A673 (cell line): ENCODE measurements around the gene UMODL1. TPM values are rescaled to one million over a fixed set of nuclear protein-coding genes. Genes with fewer than 3 reads are reported as not detected.

ENCODE experiments used
- BruUV-seq: library from RNA; stranded (reverse); fragments of 400-500 nt; replicated peaks from 2 replicates; lab custom pipeline; 2021; lab: Mats Ljungman, UMichigan
- CTCF ChIA-PET: fragments of 300-600 bp; sonication (Branson Sonifier 250); formaldehyde crosslinking; loops from one replicate; lab custom pipeline; 2022; ENCODE audit warnings: antibody characterized with exemption; lab: Charles Lee
- POLR2A ChIA-PET: fragments of 300-600 bp; sonication (Branson Sonifier 250); formaldehyde crosslinking; loops from one replicate; lab custom pipeline; 2022; ENCODE audit warnings: antibody characterized with exemption; ENCODE audit not compliant: low non-redundant PET; lab: Charles Lee
- DNase-seq: peaks from one replicate; pipeline ENCODE4 v3.0.0-alpha.2; 2015; ENCODE audit warnings: low spot score
- H3K27ac ChIP-seq: fragments of 200-600 bp; sonication (generic); 2 replicates; pipeline ENCODE4 v1.5.1; 2016; ENCODE audit warnings: mixed run types, low read depth, mild to moderate bottlenecking, mixed read lengths, antibody characterized with exemption, low read length; ENCODE audit not compliant: poor library complexity, severe bottlenecking
- H3K27me3 ChIP-seq: fragments of 200-600 bp; sonication (generic); replicated peaks from 2 replicates; pipeline ENCODE4 v1.6.1; 2017; ENCODE audit warnings: mixed run types, low read depth, mild to moderate bottlenecking, mixed read lengths, antibody characterized with exemption, low read length; ENCODE audit not compliant: insufficient read depth, poor library complexity
- H3K36me3 ChIP-seq: fragments of 200-600 bp; sonication (generic); 2 replicates; pipeline ENCODE4 v1.6.1; 2016; ENCODE audit warnings: mixed run types, mild to moderate bottlenecking, mixed read lengths, antibody characterized with exemption, low read length; ENCODE audit not compliant: insufficient read depth, poor library complexity, severe bottlenecking
- H3K4me1 ChIP-seq: fragments of 200-600 bp; sonication (generic); 2 replicates; pipeline ENCODE4 v1.6.1; 2017; ENCODE audit warnings: mixed run types, mild to moderate bottlenecking, mixed read lengths, antibody characterized with exemption, low read length; ENCODE audit not compliant: insufficient read depth, poor library complexity, severe bottlenecking
- H3K4me3 ChIP-seq: fragments of 200-600 bp; sonication (generic); 2 replicates; pipeline ENCODE4 v1.5.1; 2016; ENCODE audit warnings: low read depth, mixed run types, mild to moderate bottlenecking, mixed read lengths, low read length; ENCODE audit not compliant: poor library complexity, severe bottlenecking
- H3K9me3 ChIP-seq: fragments of 200-600 bp; sonication (generic); 2 replicates; pipeline ENCODE4 v1.6.1; 2016; ENCODE audit warnings: mixed run types, low read depth, mild to moderate bottlenecking, mixed read lengths, antibody characterized with exemption, low read length; ENCODE audit not compliant: poor library complexity, severe bottlenecking
- EZH2 ChIP-seq: fragments of 200-600 bp; sonication (generic); IDR thresholded peaks from 2 replicates; pipeline ENCODE4 v1.6.1; 2017; ENCODE audit warnings: borderline replicate concordance, low read depth, mild to moderate bottlenecking, mixed read lengths, antibody characterized with exemption, low read length; ENCODE audit not compliant: poor library complexity, severe bottlenecking
- intact Hi-C: fragments of 100-400 bp; cut with micrococcal nuclease; formaldehyde crosslinking; loops from one replicate; pipeline ENCODE4 v1.10.0; 2022; ENCODE audit not compliant: unreplicated experiment
- total RNA-seq: library from RNA; stranded (reverse); gene quantifications from 2 replicates; pipeline ENCODE4 v1.2.3, GENCODE V29; 2021
- TF ChIP-seq, protein P1 (sequence below): fragments of 300-800, 200-600 bp; sonication (generic); conservative IDR thresholded peaks from 2 replicates; pipeline ENCODE4 v1.5.1; 2017; ENCODE audit warnings: low read depth, mild to moderate bottlenecking, antibody characterized with exemption, low read length, moderate library complexity, mixed read lengths

UMODL1 gene
- total RNA-seq, 1 experiment from 2014 or later, result not detected

DNA sequence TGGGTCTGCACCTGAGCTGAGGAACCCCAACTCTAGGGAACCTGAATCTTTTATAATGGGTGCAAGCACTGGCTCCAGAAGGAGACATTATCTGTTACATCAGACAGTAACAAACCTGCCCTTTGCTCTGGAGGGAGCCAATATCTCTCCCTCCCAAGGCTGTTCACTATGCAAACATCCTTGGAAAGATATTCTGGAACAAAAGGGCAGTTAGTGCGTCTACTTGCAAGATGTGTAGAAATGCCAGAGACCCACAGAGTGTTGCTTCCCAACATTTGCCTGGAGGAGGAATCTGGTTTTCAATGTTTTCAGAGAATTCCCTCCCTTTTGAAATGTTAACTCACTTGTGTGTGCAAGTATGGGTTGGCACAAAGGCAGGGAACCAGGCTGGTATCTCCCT lies 31.9 kb downstream of the UMODL1 start:
- no TSS peak for BruUV-seq
- CTCF ChIA-PET, result no interaction called here

DNA sequence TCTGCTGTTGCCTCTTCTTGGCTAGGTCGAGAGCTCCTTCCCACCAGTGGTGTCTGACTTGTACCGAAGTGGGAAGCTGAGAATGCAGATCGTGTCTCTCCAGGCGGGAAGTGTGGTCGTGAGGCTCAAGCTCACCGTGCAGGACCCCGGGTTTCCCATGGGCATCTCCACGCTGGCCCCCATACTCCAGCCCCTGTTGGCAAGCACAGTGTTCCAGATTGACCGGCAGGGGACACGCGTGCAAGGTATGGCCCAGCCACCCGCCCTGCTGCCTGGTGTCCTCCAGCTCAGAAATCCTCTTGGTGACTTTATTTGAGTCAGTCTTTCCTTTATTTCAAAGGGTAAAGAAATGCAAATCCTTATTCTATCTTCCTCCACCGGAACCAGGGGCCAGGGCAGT lies 32.7 kb downstream of the UMODL1 start:
- no peaks in the 10 kb centered on the region for H3K27me3 ChIP-seq
- H3K27ac ChIP-seq, result no peak overlapping the region
- H3K36me3 ChIP-seq, result no peaks in the 10 kb centered on the region
- ChIA-PET POLR2A (no interaction called here), CTCF (no interaction called here)
- H3K4me1 ChIP-seq, result no peaks in the 10 kb centered on the region
- intact Hi-C loops, result no loop called here
- no peak overlapping the region for H3K4me3 ChIP-seq
- TF ChIP-seq, protein P1, sequence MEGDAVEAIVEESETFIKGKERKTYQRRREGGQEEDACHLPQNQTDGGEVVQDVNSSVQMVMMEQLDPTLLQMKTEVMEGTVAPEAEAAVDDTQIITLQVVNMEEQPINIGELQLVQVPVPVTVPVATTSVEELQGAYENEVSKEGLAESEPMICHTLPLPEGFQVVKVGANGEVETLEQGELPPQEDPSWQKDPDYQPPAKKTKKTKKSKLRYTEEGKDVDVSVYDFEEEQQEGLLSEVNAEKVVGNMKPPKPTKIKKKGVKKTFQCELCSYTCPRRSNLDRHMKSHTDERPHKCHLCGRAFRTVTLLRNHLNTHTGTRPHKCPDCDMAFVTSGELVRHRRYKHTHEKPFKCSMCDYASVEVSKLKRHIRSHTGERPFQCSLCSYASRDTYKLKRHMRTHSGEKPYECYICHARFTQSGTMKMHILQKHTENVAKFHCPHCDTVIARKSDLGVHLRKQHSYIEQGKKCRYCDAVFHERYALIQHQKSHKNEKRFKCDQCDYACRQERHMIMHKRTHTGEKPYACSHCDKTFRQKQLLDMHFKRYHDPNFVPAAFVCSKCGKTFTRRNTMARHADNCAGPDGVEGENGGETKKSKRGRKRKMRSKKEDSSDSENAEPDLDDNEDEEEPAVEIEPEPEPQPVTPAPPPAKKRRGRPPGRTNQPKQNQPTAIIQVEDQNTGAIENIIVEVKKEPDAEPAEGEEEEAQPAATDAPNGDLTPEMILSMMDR, result no peak
- BruUV-seq, result no TSS peak
- DNase-seq, result no peak
- H3K9me3 ChIP-seq, result no peaks in the 10 kb centered on the region

More for the DNA sequence above, 31.9 kb downstream of the UMODL1 start:
- no peak for TF ChIP-seq EZH2
- TF ChIP-seq, protein P1, result no peak
- intact Hi-C loops, result no loop called here
- Histone ChIP-seq H3K9me3 (no peaks in the 10 kb centered on the region), H3K27ac (no peak overlapping the region), H3K27me3 (no peaks in the 10 kb centered on the region), H3K4me3 (no peak overlapping the region), H3K4me1 (peaks cover under 1% of the 10 kb centered on the region), H3K36me3 (no peaks in the 10 kb centered on the region)
- POLR2A ChIA-PET, result no interaction called here
- DNase-seq, result no peak

DNA sequence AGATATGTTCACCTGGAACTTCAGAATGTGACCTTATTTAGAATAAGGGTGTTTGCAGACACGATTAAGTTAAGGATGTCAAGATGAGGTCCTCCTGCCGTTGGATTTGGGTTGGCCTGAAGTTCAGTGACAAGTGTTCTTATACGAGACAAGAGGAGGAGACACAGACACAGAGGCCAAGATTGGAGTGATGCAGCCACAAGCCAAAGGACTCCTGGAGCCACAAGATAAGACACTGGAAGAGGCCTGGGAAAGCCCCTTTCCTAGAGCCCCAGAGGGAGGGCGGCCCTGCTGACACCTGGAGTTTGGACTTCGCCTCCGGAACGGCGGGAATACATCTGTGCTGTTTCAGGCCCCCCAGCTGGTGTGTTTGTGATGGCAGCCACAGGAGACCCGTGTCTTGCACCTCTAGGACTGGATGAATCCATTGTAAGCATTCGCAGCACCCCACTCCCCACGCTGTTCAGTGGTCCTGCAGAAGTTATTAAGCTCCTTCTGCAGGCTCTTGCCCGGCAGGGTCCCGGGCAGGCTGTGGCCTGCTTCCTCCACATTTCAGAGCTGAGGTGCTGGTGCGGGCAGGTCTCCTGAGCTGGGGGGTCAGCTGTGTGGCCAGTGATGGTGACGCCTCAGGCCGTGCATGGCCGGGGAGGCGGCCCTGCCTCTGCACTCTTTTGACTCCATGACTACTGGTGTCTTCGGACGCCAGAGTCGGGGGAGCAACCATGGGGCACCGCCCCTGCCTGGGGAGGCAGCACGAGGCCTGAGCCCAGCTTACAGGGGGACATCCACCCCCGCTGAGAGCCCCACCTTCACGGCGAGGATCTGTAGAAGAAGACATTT lies 34.6 kb downstream of the UMODL1 start:
- DNase-seq, result no peak

More for the DNA sequence above, 34.6 kb downstream of the UMODL1 start:
- intact Hi-C loops, result no loop called here
- H3K27me3 ChIP-seq, result no peaks in the 10 kb centered on the region
- no peaks in the 10 kb centered on the region for H3K9me3 ChIP-seq
- H3K4me1 ChIP-seq, result no peaks in the 10 kb centered on the region
- CTCF ChIA-PET, result no interaction called here
- H3K36me3 ChIP-seq, result no peaks in the 10 kb centered on the region
- H3K27ac ChIP-seq, result no peak overlapping the region
- TF ChIP-seq, protein P1, result no peak
- no peak for TF ChIP-seq EZH2
- H3K4me3 ChIP-seq, result no peak overlapping the region
- no TSS peak for BruUV-seq
- POLR2A ChIA-PET, result no interaction called here
